ENCODE data around the gene ZNF335. TPM values are rescaled to one million over a fixed set of nuclear protein-coding genes. Genes with fewer than 3 reads are reported as not detected.

The ZNF335 gene, protein sequence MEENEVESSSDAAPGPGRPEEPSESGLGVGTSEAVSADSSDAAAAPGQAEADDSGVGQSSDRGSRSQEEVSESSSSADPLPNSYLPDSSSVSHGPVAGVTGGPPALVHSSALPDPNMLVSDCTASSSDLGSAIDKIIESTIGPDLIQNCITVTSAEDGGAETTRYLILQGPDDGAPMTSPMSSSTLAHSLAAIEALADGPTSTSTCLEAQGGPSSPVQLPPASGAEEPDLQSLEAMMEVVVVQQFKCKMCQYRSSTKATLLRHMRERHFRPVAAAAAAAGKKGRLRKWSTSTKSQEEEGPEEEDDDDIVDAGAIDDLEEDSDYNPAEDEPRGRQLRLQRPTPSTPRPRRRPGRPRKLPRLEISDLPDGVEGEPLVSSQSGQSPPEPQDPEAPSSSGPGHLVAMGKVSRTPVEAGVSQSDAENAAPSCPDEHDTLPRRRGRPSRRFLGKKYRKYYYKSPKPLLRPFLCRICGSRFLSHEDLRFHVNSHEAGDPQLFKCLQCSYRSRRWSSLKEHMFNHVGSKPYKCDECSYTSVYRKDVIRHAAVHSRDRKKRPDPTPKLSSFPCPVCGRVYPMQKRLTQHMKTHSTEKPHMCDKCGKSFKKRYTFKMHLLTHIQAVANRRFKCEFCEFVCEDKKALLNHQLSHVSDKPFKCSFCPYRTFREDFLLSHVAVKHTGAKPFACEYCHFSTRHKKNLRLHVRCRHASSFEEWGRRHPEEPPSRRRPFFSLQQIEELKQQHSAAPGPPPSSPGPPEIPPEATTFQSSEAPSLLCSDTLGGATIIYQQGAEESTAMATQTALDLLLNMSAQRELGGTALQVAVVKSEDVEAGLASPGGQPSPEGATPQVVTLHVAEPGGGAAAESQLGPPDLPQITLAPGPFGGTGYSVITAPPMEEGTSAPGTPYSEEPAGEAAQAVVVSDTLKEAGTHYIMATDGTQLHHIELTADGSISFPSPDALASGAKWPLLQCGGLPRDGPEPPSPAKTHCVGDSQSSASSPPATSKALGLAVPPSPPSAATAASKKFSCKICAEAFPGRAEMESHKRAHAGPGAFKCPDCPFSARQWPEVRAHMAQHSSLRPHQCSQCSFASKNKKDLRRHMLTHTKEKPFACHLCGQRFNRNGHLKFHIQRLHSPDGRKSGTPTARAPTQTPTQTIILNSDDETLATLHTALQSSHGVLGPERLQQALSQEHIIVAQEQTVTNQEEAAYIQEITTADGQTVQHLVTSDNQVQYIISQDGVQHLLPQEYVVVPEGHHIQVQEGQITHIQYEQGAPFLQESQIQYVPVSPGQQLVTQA (N-terminal part only)
- polyA plus RNA-seq = 10 to 100 TPM; 10.7 to 18.0 TPM

DNA sequence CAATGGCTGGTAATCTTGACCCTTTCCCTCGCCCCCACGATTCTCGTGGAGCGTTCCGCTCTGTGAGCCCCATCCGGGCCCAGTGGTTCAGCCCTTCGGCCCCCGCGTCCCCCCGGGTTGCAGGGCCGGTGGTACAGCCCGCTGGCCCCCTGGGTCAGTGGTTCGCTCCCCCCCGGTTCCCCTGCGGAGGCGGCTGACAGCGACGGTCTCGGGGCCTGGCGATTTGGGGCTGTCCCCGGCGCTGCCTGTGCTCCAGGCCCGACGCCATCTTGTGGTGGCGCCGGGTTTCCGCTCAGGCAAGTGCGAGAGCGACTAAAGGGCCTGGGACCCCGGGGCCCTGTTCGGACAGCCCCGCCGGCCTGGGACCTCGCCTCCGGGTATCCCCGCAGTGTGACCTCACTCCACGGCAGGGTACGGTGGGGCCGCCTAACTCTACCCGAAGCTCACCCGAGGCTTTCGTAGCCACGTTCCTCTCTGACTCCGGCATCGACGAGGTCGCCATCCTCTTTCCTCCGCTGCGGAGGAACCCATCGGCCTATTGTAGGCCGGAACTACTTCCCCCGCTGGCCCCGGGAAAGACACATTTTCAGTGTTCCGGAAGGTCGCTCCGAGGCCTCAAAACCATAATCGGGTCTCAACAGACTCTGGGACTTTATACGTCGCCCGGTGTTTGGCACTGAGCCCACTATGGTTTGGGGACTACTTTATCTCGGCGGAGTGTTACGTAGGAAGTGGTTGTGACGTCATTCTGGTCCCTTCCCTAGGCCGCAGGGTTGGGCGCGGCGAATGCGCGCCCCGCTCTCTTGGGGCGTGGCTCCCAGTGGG is at the start of gene ZNF335:
Gene ZNF335, minus strand, starts transcription at position 529 of the 825 bp plus-strand sequence. CDS start 793 bp downstream, outside the sequence.
- H3K4me1 ChIP-seq (ENCODE audit: control insufficient read depth in 2 of 2, insufficient read depth in 2 of 2, low read length in 1 of 2) = peaks cover 3 to 7% of the 10 kb centered on the region in 2 donors
- peaks cover 8 to 25% of the 10 kb centered on the region in 2 donors for H3K36me3 ChIP-seq (ENCODE audit: control insufficient read depth in 2 of 2, insufficient read depth in 2 of 2, low read length in 1 of 2)
- H3K27me3 ChIP-seq (ENCODE audit: control insufficient read depth in 1 of 2, insufficient read depth in 2 of 2, low read length in 2 of 2) = no peaks in the 10 kb centered on the region
- H3K27ac ChIP-seq (ENCODE audit: low read depth in 2 of 2, low read length in 1 of 2) = peak within 1 kb of the TSS; percentile 91 to 100
- H3K4me3 ChIP-seq (ENCODE audit: low read depth in 1 of 2, low read length in 2 of 2) = peak within 1 kb of the TSS; percentile 62 to 84
- no peaks in the 10 kb centered on the region for H3K9me3 ChIP-seq (ENCODE audit: control insufficient read depth in 2 of 2, insufficient read depth in 1 of 2, low read depth in 1 of 2, low read length in 1 of 2)
- WGBS, 2 donors = 0 to 1% methylated on average over 68 to 72 of the region's 72 CpGs

DNA sequence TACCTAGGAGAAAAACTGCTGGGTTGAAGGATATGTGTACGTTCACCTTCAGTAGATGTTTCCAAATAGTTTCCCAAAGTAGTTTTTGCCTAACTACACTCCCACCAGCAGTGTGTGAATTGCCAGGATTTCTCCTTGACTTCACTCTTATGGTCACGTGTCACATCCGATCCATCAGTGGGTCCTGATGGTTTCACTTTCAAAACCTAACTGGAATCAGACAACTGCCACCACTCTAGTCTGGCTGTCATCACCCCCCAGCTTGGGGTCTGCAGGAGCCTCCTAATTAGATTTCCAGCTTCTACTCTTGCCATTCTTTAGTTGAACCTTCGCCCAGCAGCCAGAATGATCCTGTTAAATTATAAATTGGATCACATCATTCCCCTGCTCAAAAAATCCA is 48.6 kb upstream of the ZNF335 start:
- H3K27ac ChIP-seq (ENCODE audit: low read depth in 2 of 2, low read length in 1 of 2) = no peak overlapping the region
- no peaks in the 10 kb centered on the region for H3K27me3 ChIP-seq (ENCODE audit: control insufficient read depth in 1 of 2, insufficient read depth in 2 of 2, low read length in 2 of 2)
- peaks cover 0 to 3% of the 10 kb centered on the region in 2 donors for H3K9me3 ChIP-seq (ENCODE audit: control insufficient read depth in 2 of 2, insufficient read depth in 1 of 2, low read depth in 1 of 2, low read length in 1 of 2)
- WGBS, 2 donors = 76 to 86% methylated on average over 4 of the region's 4 CpGs
- H3K4me3 ChIP-seq (ENCODE audit: low read depth in 1 of 2, low read length in 2 of 2) = no peak overlapping the region
- no peaks in the 10 kb centered on the region for H3K36me3 ChIP-seq (ENCODE audit: control insufficient read depth in 2 of 2, insufficient read depth in 2 of 2, low read length in 1 of 2)
- peaks cover 0 to 8% of the 10 kb centered on the region in 2 donors for H3K4me1 ChIP-seq (ENCODE audit: control insufficient read depth in 2 of 2, insufficient read depth in 2 of 2, low read length in 1 of 2)

DNA sequence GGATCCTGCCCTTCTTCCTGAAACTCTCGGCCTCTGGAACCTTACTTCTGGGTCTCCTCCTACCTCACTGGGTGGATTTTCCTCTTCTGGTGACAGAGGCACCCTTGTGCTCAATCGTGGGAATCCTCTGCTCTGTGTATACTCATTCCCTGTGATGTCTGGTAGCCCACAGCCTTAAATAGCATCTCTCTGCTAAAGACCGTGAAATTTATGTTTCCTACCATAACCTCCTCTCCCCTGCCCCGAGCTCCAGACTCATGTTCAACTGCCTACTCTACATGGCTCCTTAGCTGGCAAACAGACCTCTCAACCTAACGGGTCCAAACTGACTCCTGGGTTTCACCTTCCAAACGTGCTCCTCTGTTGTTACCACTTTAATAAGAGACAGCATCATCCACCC is 46.6 kb upstream of the ZNF335 start:
- Histone ChIP-seq H3K4me3 (ENCODE audit: low read depth in 1 of 2, low read length in 2 of 2) (no peak overlapping the region), H3K27ac (ENCODE audit: low read depth in 2 of 2, low read length in 1 of 2) (no peak overlapping the region), H3K36me3 (ENCODE audit: control insufficient read depth in 2 of 2, insufficient read depth in 2 of 2, low read length in 1 of 2) (no peaks in the 10 kb centered on the region), H3K4me1 (ENCODE audit: control insufficient read depth in 2 of 2, insufficient read depth in 2 of 2, low read length in 1 of 2) (peaks cover 3 to 11% of the 10 kb centered on the region in 2 donors), H3K27me3 (ENCODE audit: control insufficient read depth in 1 of 2, insufficient read depth in 2 of 2, low read length in 2 of 2) (peaks cover 0 to 2% of the 10 kb centered on the region in 2 donors), H3K9me3 (ENCODE audit: control insufficient read depth in 2 of 2, insufficient read depth in 1 of 2, low read depth in 1 of 2, low read length in 1 of 2) (peaks cover 0 to 3% of the 10 kb centered on the region in 2 donors)
- 59 to 60% methylated on average over 6 of the region's 6 CpGs for WGBS, 2 donors

DNA sequence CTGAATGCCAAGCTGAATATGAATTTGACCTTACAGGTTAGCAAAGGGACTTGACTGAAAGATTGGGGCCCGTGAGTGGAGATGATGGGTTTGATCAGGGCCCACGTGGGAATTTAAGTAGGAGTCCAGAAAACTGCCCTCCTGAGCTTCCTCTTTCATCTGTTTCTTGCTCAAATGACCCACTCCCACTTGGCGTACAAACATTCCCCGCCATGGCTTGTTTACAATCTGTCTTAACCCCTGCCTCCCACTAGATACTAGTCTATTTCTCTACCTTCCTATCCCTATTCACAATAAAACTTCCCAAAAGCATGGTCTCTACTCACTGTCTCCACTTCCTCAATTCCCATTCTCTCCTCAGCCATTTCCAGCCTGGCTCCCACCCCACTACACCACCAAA is 46.1 kb upstream of the ZNF335 start:
- peaks cover 0 to 2% of the 10 kb centered on the region in 2 donors for H3K27me3 ChIP-seq (ENCODE audit: control insufficient read depth in 1 of 2, insufficient read depth in 2 of 2, low read length in 2 of 2)
- peaks cover 0 to 3% of the 10 kb centered on the region in 2 donors for H3K9me3 ChIP-seq (ENCODE audit: control insufficient read depth in 2 of 2, insufficient read depth in 1 of 2, low read depth in 1 of 2, low read length in 1 of 2)
- H3K4me1 ChIP-seq (ENCODE audit: control insufficient read depth in 2 of 2, insufficient read depth in 2 of 2, low read length in 1 of 2) = peaks cover 3 to 11% of the 10 kb centered on the region in 2 donors

DNA sequence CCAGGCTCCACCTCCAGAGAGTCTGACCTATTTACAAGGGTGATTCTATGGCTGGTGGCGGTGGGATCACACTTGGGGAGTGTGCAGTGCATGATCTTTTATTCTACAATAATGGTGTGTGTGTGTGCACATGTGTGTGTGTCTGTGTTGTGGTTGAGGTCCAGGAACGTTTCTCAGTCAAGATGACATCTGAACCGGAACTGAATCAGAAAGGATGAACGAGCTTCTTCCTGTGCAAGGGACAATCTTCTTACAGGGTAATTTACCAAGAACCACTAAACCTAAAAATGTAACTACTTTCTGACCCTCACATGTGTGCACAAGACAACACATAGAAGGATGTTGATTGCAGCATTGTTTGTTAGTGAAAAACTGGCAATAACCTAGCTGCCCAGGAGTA is 45.3 kb upstream of the ZNF335 start:
- Histone ChIP-seq H3K36me3 (ENCODE audit: control insufficient read depth in 2 of 2, insufficient read depth in 2 of 2, low read length in 1 of 2) (no peaks in the 10 kb centered on the region), H3K9me3 (ENCODE audit: control insufficient read depth in 2 of 2, insufficient read depth in 1 of 2, low read depth in 1 of 2, low read length in 1 of 2) (no peaks in the 10 kb centered on the region), H3K27me3 (ENCODE audit: control insufficient read depth in 1 of 2, insufficient read depth in 2 of 2, low read length in 2 of 2) (peaks cover 0 to 4% of the 10 kb centered on the region in 2 donors), H3K27ac (ENCODE audit: low read depth in 2 of 2, low read length in 1 of 2) (no peak overlapping the region), H3K4me1 (ENCODE audit: control insufficient read depth in 2 of 2, insufficient read depth in 2 of 2, low read length in 1 of 2) (peaks cover 3 to 11% of the 10 kb centered on the region in 2 donors), H3K4me3 (ENCODE audit: low read depth in 1 of 2, low read length in 2 of 2) (no peak overlapping the region)
- WGBS, 2 donors = 64 to 67% methylated on average over 4 of the region's 4 CpGs

More for the DNA sequence above, 46.1 kb upstream of the ZNF335 start:
- Histone ChIP-seq H3K36me3 (ENCODE audit: control insufficient read depth in 2 of 2, insufficient read depth in 2 of 2, low read length in 1 of 2) (no peaks in the 10 kb centered on the region), H3K27ac (ENCODE audit: low read depth in 2 of 2, low read length in 1 of 2) (no peak overlapping the region), H3K4me3 (ENCODE audit: low read depth in 1 of 2, low read length in 2 of 2) (no peak overlapping the region)
- 51 to 60% methylated on average over 4 of the region's 4 CpGs for WGBS, 2 donors

DNA sequence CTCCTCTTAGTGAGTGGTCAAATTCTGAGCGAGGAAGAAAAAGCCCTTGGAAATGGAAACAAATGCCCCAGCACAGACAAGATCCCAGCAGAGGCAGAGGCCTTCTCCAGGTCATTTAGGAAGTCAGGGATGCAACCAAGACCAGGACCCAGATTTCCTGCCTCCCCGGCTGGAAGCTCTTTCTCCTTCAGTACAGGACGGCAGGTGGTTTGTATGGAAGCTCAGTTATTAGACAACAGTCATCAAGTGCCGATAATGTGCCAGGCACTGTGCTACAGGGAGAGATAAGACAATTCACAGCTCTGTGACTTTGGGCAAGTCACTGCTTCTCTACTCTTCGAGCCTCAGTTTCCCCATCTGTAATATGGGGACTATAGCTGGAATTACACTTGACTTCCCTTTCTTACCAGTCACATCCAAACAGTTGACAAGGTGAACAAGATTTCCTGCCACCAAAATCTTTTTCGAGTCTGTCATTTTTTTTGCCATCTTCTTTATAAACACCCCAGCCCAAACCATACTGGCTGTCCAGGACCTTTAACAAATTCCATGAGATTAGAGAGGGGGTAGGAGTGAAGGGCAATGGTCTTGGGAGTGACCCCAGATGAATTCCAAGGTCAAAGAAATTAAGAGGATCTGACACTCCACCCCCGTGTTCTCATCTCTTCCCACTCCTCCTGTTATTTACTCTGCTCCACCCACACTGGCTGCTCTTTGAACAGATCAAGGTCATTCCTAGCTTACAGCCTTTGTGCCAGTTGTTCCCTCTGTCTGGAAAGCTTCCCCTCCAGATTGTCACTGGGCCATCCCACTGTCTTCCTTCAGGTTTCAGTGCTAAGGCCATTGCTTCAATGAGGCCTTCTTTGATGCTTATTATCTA is 42.8 kb upstream of the ZNF335 start:
- H3K4me1 ChIP-seq (ENCODE audit: control insufficient read depth in 2 of 2, insufficient read depth in 2 of 2, low read length in 1 of 2) = peaks cover 5 to 19% of the 10 kb centered on the region in 2 donors
- 55 to 63% methylated on average over 7 of the region's 7 CpGs for WGBS, 2 donors
- no peak overlapping the region for H3K4me3 ChIP-seq (ENCODE audit: low read depth in 1 of 2, low read length in 2 of 2)
- H3K36me3 ChIP-seq (ENCODE audit: control insufficient read depth in 2 of 2, insufficient read depth in 2 of 2, low read length in 1 of 2) = no peaks in the 10 kb centered on the region
- H3K9me3 ChIP-seq (ENCODE audit: control insufficient read depth in 2 of 2, insufficient read depth in 1 of 2, low read depth in 1 of 2, low read length in 1 of 2) = peaks cover 0 to 9% of the 10 kb centered on the region in 2 donors
- peaks cover 0 to 29% of the 10 kb centered on the region in 2 donors for H3K27me3 ChIP-seq (ENCODE audit: control insufficient read depth in 1 of 2, insufficient read depth in 2 of 2, low read length in 2 of 2)
- H3K27ac ChIP-seq (ENCODE audit: low read depth in 2 of 2, low read length in 1 of 2) = no peak overlapping the region

DNA sequence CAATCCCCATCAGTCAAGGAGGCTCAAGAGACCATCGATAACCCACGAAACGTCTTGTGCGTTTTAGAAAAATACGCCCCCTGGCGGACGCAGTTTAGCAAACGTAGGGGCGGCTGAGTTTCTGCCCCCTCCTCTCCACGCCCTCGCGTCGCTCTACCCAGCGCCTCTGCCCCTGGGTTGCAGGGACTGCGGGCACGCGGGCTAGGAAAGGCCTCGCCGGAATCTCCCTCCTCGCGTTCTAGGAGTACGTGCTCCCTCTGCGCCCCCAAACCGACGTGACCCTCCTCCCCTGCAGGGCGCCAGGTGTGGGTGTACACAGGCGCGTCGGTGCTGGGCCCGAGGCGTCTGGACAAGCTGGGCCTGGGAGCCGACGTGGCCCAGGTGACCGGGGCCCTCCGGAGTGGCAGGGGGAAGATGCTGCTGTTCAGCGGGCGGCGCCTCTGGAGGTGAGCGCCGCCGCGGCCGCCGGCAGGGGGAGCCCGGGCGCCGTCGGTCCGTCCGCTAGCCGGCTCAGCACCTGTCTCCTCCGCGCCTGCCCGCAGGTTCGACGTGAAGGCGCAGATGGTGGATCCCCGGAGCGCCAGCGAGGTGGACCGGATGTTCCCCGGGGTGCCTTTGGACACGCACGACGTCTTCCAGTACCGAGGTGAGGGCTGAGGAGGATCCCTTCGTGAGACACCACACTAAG is 42.0 kb upstream of the ZNF335 start:
- Histone ChIP-seq H3K9me3 (ENCODE audit: control insufficient read depth in 2 of 2, insufficient read depth in 1 of 2, low read depth in 1 of 2, low read length in 1 of 2) (peaks cover 0 to 9% of the 10 kb centered on the region in 2 donors), H3K36me3 (ENCODE audit: control insufficient read depth in 2 of 2, insufficient read depth in 2 of 2, low read length in 1 of 2) (no peaks in the 10 kb centered on the region), H3K27me3 (ENCODE audit: control insufficient read depth in 1 of 2, insufficient read depth in 2 of 2, low read length in 2 of 2) (peaks cover 0 to 29% of the 10 kb centered on the region in 2 donors), H3K27ac (ENCODE audit: low read depth in 2 of 2, low read length in 1 of 2) (no peak overlapping the region), H3K4me1 (ENCODE audit: control insufficient read depth in 2 of 2, insufficient read depth in 2 of 2, low read length in 1 of 2) (peaks cover 5 to 19% of the 10 kb centered on the region in 2 donors), H3K4me3 (ENCODE audit: low read depth in 1 of 2, low read length in 2 of 2) (no peak overlapping the region)
- 2 to 3% methylated on average over 61 to 67 of the region's 67 CpGs for WGBS, 2 donors

Data from esophagus (tissue), 2 donors.